ENCODE data around the gene DSC2.
"Not testable (repeated sequence)": the region's sequence is repeated elsewhere in the genome, so short reads cannot be mapped to it uniquely, and the experiment has no call there.

The DSC2 gene

DNA sequence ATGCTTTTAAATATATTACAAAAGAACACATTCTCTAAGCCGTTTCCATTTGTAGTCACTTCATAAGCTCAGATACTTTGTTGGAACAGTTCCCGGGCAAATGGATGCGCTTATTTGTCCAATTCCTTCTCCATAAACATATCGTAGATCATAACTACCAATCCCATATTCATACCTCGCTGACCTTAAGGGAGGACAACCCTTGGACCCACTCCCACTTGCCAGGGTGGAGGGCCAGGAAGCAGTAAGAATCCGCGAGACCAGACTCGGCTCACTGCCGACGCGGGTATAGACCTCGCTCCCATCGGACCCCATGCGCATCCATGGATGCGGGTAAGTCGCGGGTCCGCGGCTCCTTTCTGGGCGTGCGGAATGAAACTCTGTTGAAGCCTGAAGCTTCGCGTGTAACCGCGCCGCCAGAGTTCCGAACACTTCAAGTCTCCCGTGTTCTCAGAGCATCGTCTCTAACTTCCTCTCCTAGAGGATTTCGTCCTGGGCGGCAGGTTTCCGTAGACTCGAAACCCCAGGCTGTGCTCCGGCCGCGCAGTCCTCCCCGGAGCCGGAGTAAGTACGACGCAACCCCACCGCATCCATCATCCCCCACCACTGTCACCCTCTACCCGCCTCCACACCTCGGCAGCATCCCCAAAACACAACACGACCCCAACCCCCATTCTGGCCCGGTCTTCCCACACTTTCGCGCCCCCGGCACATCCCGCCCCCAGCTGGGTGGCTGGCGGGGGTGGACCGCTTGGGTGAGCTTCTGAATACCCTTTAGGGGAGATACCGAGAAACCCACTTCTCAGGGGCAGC, 60.7 kb downstream of the DSC2 start:
- peak overlapping the region; percentile 35 for H3K4me3 ChIP-seq (ENCODE audit: low read depth, low read length)
- no peak for TF ChIP-seq CTCF (conservative IDR thresholded peaks at IDR 0.05; ENCODE audit: low read depth, low read length)
- DNase-seq (ENCODE audit: low read depth), result no peak

DNA sequence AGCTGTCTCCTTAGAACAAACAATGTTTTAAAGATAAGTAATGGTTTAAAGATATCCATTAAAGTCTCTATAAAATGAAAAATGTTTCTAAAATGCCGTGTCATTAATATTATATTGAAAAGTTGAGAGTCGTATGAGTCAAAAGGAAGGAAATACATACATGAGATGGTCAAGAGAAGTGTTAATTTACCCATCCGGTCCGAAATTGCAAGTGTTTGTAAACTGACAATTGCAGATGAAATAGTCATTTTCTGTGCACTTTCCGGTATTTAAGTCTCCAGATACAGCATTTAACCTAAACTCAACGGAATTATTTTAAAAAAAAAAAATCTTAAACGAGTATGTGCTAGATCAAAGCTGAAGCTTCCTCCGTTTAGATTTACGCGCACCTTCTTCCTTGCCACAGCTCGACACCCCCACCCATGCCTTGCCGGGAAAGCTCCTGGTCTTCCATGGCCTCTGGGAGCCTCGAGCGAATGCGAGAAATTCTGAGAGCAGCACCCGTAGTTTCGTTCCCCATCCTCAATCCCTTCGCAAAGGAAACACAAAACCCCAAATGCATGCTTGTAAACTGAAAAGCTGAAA, 61.4 kb downstream of the DSC2 start:
- no peak for DNase-seq (ENCODE audit: low read depth)
- H3K4me3 ChIP-seq (ENCODE audit: low read depth, low read length), result peak overlapping the region; percentile 32
- no peak for TF ChIP-seq CTCF (conservative IDR thresholded peaks at IDR 0.05; ENCODE audit: low read depth, low read length)

DNA sequence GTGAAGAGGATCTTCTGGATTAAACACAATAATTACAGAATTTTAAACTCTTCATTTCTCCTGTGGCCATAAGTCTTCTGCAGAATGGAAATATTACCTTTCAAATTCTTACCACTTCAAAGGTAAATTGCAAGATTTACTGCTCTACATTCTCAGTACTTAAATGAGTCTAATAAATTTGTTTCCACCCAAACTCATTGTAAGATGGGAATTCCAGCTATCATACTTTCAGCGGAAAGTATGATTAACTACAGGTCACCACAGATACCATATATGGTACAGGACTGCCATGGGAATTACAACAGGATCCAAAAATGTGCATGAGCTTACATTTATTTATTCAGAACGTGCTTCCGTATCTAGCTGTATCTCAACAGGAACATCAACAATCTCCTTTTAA, 62.8 kb downstream of the DSC2 start:
- peak; percentile 8 for DNase-seq (ENCODE audit: low read depth)
- no peak for TF ChIP-seq CTCF (conservative IDR thresholded peaks at IDR 0.05; ENCODE audit: low read depth, low read length)

GRCh38 chr18:31037686-31038085, 64.5 kb downstream of the DSC2 start:
- peak; percentile 37 for DNase-seq (ENCODE audit: low read depth)
- H3K4me3 ChIP-seq (ENCODE audit: low read depth, low read length), result not testable (repeated sequence)

More for the DNA sequence above, 62.8 kb downstream of the DSC2 start:
- H3K4me3 ChIP-seq (ENCODE audit: low read depth, low read length), result no peak overlapping the region

GRCh38 chr18:31034541-31034940, 67.7 kb downstream of the DSC2 start:
- no peak for TF ChIP-seq CTCF (conservative IDR thresholded peaks at IDR 0.05; ENCODE audit: low read depth, low read length)

DNA sequence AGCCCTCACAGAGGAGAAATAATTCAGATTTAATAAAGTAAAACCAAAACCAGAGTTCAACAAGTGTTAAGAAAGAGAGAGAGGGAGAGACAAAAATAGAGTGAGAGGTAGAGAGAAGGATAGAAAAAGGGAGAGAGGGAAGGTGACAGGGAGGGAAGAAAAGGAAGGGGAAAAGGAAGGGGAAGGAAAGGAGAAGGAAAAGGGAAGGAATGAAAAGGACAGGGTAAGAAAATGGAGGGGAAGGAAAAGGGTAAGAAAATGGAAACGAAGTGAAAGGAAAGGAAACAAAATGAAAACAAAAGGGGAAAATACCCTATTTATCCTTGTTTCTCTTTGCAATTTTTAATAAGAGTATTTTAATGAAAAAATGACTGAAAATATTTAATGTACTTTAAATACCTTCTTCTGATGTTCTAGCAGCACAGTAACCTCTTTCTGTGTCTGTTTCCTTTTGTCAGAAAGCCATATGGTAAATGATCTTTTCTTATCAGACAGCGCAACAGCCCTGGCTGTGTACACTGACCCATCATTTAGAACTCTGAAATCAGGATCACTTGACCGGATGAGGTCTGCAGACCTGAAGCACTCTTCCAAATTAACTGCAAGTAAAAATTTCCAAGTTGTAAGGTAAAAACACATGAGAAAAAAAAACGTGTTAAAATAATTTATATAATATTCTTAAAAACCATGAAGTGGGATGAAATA, 71.5 kb downstream of the DSC2 start:
- no peak for DNase-seq (ENCODE audit: low read depth)
- no peak overlapping the region for H3K4me3 ChIP-seq (ENCODE audit: low read depth, low read length)
- no peak for TF ChIP-seq CTCF (conservative IDR thresholded peaks at IDR 0.05; ENCODE audit: low read depth, low read length)

More at GRCh38 chr18:31034541-31034940, 67.7 kb downstream of the DSC2 start:
- DNase-seq (ENCODE audit: low read depth), result no peak
- H3K4me3 ChIP-seq (ENCODE audit: low read depth, low read length), result no peak overlapping the region

- H3K4me3 ChIP-seq (ENCODE audit: low read depth, low read length), result no peak overlapping the region
- no peak for TF ChIP-seq CTCF (conservative IDR thresholded peaks at IDR 0.05; ENCODE audit: low read depth, low read length)
- no peak for DNase-seq (ENCODE audit: low read depth)
Observed at GRCh38 chr18:31015715-31016434, 86.3 kb downstream of the DSC2 start.

DNA sequence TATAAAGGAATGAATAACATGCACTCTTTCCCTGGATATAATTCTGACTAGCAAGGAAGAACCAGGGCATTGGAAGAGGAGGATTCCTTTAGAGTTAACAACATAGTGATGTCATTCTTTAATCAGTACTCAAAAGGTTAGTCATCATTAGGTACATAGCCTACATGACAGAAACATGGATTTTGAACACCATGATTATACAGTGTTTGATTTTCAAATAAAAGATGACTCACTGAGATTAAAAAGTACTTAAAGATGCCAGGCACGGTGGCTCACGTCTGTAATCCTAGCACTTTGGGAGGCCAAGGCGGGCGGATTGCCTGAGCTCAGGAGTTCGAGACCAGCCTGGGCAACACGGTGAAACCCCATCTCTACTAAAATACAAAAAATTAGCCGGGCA, 90.8 kb downstream of the DSC2 start:
- peak; percentile 28 for DNase-seq (ENCODE audit: low read depth)
- not testable (repeated sequence) for H3K4me3 ChIP-seq (ENCODE audit: low read depth, low read length)
